ENCODE results near the gene SHH. TPM values are rescaled to one million over a fixed set of nuclear protein-coding genes. Genes with fewer than 3 reads are reported as not detected.

Gene SHH
- total and polyA plus RNA-seq, 2 of the 4 experiments (the other 2 are of a cell fraction): under 0.01 to 0.03 TPM

DNA sequence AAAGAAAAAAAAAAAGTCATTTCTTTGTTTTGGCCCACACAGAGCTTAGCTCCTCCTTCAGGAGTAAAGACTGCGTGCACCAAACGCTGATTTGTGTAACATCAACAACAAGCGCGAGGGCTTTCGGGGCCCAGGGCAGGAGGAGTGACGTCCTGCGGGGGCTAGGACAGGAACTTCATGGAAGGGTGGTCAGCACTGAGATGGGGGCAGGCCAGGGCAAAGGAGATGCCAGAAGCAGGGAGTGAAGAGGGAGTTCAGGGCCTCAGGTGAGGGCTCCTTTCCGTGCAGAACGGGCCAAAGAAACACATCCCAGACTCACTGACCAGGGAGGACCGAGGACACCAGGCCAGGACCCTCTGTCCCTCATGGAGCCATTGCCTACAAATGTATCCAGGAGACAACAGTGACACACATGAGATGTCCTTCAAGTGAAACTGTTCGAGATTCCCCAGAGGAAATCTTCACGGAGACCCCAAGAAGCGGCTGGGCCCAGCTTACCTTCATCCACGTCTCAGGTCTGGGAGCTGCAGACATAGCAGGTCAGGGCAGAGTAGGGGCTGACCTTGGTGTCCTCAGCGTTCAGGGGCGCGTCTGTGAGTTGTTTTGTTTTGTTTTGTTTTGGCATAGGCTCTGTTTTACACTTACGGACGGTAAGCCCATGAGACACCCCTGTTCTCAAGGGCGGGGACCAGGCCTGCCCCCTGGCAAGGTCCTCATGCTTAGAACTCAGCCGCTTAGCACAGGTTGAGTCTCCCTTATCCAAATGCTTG is 30.4 kb upstream of the SHH start:
- intact Hi-C loops (cut with micrococcal nuclease) (no loop called here), dilution Hi-C loops (cut with HindIII; ENCODE audit: low sequenced_read_pairs, unreplicated experiment) (no loop called here), in situ Hi-C loops (cut with MboI; ENCODE audit: low sequenced_read_pairs) (no loop called here)
- no peaks in the 10 kb centered on the region for H3K27me3 ChIP-seq (ENCODE audit: control insufficient read depth, insufficient read depth, low read length)
- H3K9me3 ChIP-seq (ENCODE audit: control insufficient read depth, insufficient read depth, low read length): peaks cover 12% of the 10 kb centered on the region; the same call in 1 of the 2 replicates
- no peak overlapping the region for H3K27ac ChIP-seq (ENCODE audit: insufficient read depth, low read length)
- no peaks in the 10 kb centered on the region for H3K9me1 ChIP-seq (ENCODE audit: insufficient read depth, low read length)
- H4K5ac ChIP-seq (ENCODE audit: low read depth, low read length): no peak overlapping the region
- peak overlapping the region; percentile 16 for H2AK9ac ChIP-seq (replicated peaks; ENCODE audit: low read depth, low read length, poor library complexity)
- no peak overlapping the region for H2BK120ac ChIP-seq (ENCODE audit: low read depth, low read length)
- no peak for TF ChIP-seq RCOR1 (IDR thresholded peaks at IDR 0.05; ENCODE audit: insufficient replicate concordance, low read length)
- TF ChIP-seq SMC3 (IDR thresholded peaks at IDR 0.05; ENCODE audit: low read depth, low read length): no peak
- no peak for TF ChIP-seq CEBPB (IDR thresholded peaks at IDR 0.05; ENCODE audit: low read depth, low read length)
- TF ChIP-seq POLR2A (IDR thresholded peaks at IDR 0.05; ENCODE audit: low read depth, low read length): no peak
- no peak for TF ChIP-seq NFE2L2 (IDR thresholded peaks at IDR 0.05; ENCODE audit: low read depth, low read length)
- TF ChIP-seq RAD21 (IDR thresholded peaks at IDR 0.05; ENCODE audit: low read length): no peak
- no peak for TF ChIP-seq MAZ (IDR thresholded peaks at IDR 0.05; ENCODE audit: borderline replicate concordance, low read depth, low read length)
- TF ChIP-seq CHD1 (IDR thresholded peaks at IDR 0.05; ENCODE audit: low read depth, low read length): no peak
- TF ChIP-seq USF2 (IDR thresholded peaks at IDR 0.05; ENCODE audit: low read depth, low read length): no peak
- no peak for TF ChIP-seq FOS (IDR thresholded peaks at IDR 0.05; ENCODE audit: low read depth, low read length)
- no peak for TF ChIP-seq ELK1 (IDR thresholded peaks at IDR 0.05; ENCODE audit: borderline replicate concordance, low read depth, low read length)
- no peak for TF ChIP-seq BHLHE40 (IDR thresholded peaks at IDR 0.05; ENCODE audit: low read depth, low read length)
- TF ChIP-seq, protein P1, sequence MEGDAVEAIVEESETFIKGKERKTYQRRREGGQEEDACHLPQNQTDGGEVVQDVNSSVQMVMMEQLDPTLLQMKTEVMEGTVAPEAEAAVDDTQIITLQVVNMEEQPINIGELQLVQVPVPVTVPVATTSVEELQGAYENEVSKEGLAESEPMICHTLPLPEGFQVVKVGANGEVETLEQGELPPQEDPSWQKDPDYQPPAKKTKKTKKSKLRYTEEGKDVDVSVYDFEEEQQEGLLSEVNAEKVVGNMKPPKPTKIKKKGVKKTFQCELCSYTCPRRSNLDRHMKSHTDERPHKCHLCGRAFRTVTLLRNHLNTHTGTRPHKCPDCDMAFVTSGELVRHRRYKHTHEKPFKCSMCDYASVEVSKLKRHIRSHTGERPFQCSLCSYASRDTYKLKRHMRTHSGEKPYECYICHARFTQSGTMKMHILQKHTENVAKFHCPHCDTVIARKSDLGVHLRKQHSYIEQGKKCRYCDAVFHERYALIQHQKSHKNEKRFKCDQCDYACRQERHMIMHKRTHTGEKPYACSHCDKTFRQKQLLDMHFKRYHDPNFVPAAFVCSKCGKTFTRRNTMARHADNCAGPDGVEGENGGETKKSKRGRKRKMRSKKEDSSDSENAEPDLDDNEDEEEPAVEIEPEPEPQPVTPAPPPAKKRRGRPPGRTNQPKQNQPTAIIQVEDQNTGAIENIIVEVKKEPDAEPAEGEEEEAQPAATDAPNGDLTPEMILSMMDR (conservative IDR thresholded peaks at IDR 0.05; ENCODE audit: low read depth, low read length): no peak
- TF ChIP-seq MXI1 (IDR thresholded peaks at IDR 0.05; ENCODE audit: borderline replicate concordance, low read depth, low read length): no peak
- TF ChIP-seq RFX5 (IDR thresholded peaks at IDR 0.05; ENCODE audit: low read depth, low read length): no peak
- TF ChIP-seq MAFK (IDR thresholded peaks at IDR 0.05; ENCODE audit: low read depth, low read length): no peak
- no peak overlapping the region for H3K23ac ChIP-seq (ENCODE audit: low read depth, low read length)
- 84% methylated on average over 5 of the region's 21 CpGs; no CpG with 5 or more reads in 1 of the 2 experiments for WGBS, 2 experiments (ENCODE audit: extremely low coverage in 2 of 2, insufficient read length in 1 of 2)
- ChIA-PET POLR2A (ENCODE audit: unreplicated experiment) (no interaction called here), CTCF (no interaction called here)
- ATAC-seq (ENCODE audit: low read depth) (no peak), DNase-seq (no peak)
- H4K8ac ChIP-seq (ENCODE audit: low read depth in 2 of 2, low read length in 2 of 2): no peak overlapping the region
- no peak overlapping the region for H3K14ac ChIP-seq (replicated peaks; ENCODE audit: low read depth, low read length)
- H3K9ac ChIP-seq (ENCODE audit: low read depth, low read length): no peak overlapping the region
- no peak overlapping the region for H3K4me2 ChIP-seq (ENCODE audit: low read depth, low read length)
- no peak overlapping the region for H3K4me3 ChIP-seq (ENCODE audit: insufficient read depth, low read depth, low read length)
- H2BK20ac ChIP-seq (ENCODE audit: low read depth, low read length): no peak overlapping the region
- no peak overlapping the region for H3K56ac ChIP-seq (ENCODE audit: extremely low read depth, insufficient read depth, low read length)
- no peak overlapping the region for H2AK5ac ChIP-seq (ENCODE audit: low read depth, low read length)
- H2AFZ ChIP-seq (replicated peaks; ENCODE audit: low read length, poor library complexity): no peak overlapping the region
- H3K4me1 ChIP-seq (ENCODE audit: control insufficient read depth, insufficient read depth, low read length): no peaks in the 10 kb centered on the region
- no peaks in the 10 kb centered on the region for H4K20me1 ChIP-seq (ENCODE audit: insufficient read depth, low read length)
- no peaks in the 10 kb centered on the region for H3K36me3 ChIP-seq (ENCODE audit: control insufficient read depth, insufficient read depth, low read length)
- no peak overlapping the region for H3K4ac ChIP-seq (ENCODE audit: low read depth, low read length)
- H2BK5ac ChIP-seq (ENCODE audit: low read depth, low read length, poor library complexity, severe bottlenecking): no peak overlapping the region
- no peak overlapping the region for H3K18ac ChIP-seq (ENCODE audit: low read depth, low read length)
- BruUV-seq (replicated peaks): no TSS peak
- no peak overlapping the region for H4K91ac ChIP-seq (ENCODE audit: insufficient read depth, low read depth, low read length)
- no peak overlapping the region for H2BK15ac ChIP-seq (ENCODE audit: low read depth, low read length)
- H3K79me1 ChIP-seq (ENCODE audit: low read depth in 1 of 2, low read length in 2 of 2): no peaks in the 10 kb centered on the region
